GM12878 (cell line): Measurements from ENCODE around the gene ATXN3. TPM values are rescaled to one million over a fixed set of nuclear protein-coding genes. Genes with fewer than 3 reads are reported as not detected.
A peak's percentile ranks its signal among the peaks of the same experiment; 100 is the strongest.

Experiments used
- ATF7 ChIP-seq: fragments of 450-650 bp; IDR thresholded peaks from 2 replicates; pipeline ENCODE4 v1.6.1; 2016; ENCODE audit warnings: low read depth, mild to moderate bottlenecking
- CBFB ChIP-seq: IDR thresholded peaks from 2 replicates; pipeline ENCODE4 v1.6.1; 2016; ENCODE audit warnings: antibody characterized with exemption, low read depth
- CREM ChIP-seq: IDR thresholded peaks from 2 replicates; pipeline ENCODE4 v1.6.1; 2014; ENCODE audit warnings: antibody characterized with exemption, low read depth
- E4F1 ChIP-seq: fragments of 450-650 bp; IDR thresholded peaks from 2 replicates; pipeline ENCODE4 v1.6.1; 2018; ENCODE audit warnings: borderline replicate concordance, mild to moderate bottlenecking; ENCODE audit not compliant: partially characterized antibody
- GATAD2B ChIP-seq: fragments of 450-650 bp; conservative IDR thresholded peaks from 2 replicates; pipeline ENCODE4 v1.6.1; 2017; ENCODE audit warnings: low read depth, mild to moderate bottlenecking, moderate library complexity
- HDAC2 ChIP-seq: fragments of 200-600 bp; sonication (generic); IDR thresholded peaks from 2 replicates; pipeline ENCODE4 v1.6.1; 2017
- HDAC6 ChIP-seq: fragments of 200-600 bp; sonication (generic); IDR thresholded peaks from one replicate; pipeline ENCODE4 v1.8.0; 2017; ENCODE audit warnings: antibody characterized with exemption; ENCODE audit not compliant: unreplicated experiment
- IKZF2 ChIP-seq, 2 experiments: fragments of 450-650 bp; IDR thresholded peaks; 2 replicates each; pipeline ENCODE4 v1.6.1; 2017; ENCODE audit warnings: mild to moderate bottlenecking in 2 of 2, moderate library complexity in 2 of 2
- KLF5 ChIP-seq: fragments of 450-650 bp; IDR thresholded peaks from 2 replicates; pipeline ENCODE4 v1.6.1; 2014; ENCODE audit warnings: mild to moderate bottlenecking; ENCODE audit not compliant: partially characterized antibody
- RB1 ChIP-seq: fragments of 450-650 bp; formaldehyde crosslinking; IDR thresholded peaks from 2 replicates; pipeline ENCODE4 v1.6.1; 2017; ENCODE audit warnings: mild to moderate bottlenecking, borderline replicate concordance
- SIN3A ChIP-seq: IDR thresholded peaks from 2 replicates; pipeline ENCODE4 v1.6.1; 2012; ENCODE audit warnings: low read depth, low read length, improper control_type of control experiment
- SRF ChIP-seq, 2 experiments: IDR thresholded peaks; 2 replicates each; pipeline ENCODE4 v1.6.1; 2011; ENCODE audit warnings: low read depth in 2 of 2, low read length in 2 of 2, mild to moderate bottlenecking in 1 of 2, moderate library complexity in 1 of 2
- USF1 ChIP-seq: IDR thresholded peaks from 2 replicates; pipeline ENCODE4 v1.6.1; 2011; ENCODE audit warnings: borderline replicate concordance, low read depth, mild to moderate bottlenecking, moderate library complexity, mixed read lengths, low read length; ENCODE audit not compliant: insufficient read depth; ENCODE audit errors: extremely low read length
- WRNIP1 ChIP-seq: IDR thresholded peaks from 2 replicates; pipeline ENCODE4 v1.6.1; 2011; ENCODE audit warnings: low read depth, low read length, improper control_type of control experiment, borderline replicate concordance
- ZNF592 ChIP-seq: fragments of 450-650 bp; IDR thresholded peaks from 2 replicates; pipeline ENCODE4 v1.6.1; 2017; ENCODE audit warnings: mild to moderate bottlenecking, moderate library complexity
- polyA plus RNA-seq, 11 experiments: library from polyadenylated mRNA; depleted of rRNA in 4 of 11; unstranded in 6 of 11; stranded (reverse) in 5 of 11; fragments of >200 nt; fragmentation: Nextera tagmentation in 4 of 11; fragmentation: Illumina TruSeq in 1 of 11; extraction: Ambion mirVana in 4 of 11; extraction: Trizol in 1 of 11; gene quantifications; 1 replicate in 1 of 11; 2 replicates in 10 of 11; pipeline versions ENCODE4 v1.2.1 to v1.2.3, GENCODE V29; 2011 to 2016; ENCODE audit warnings: inconsistent platforms in 2 of 11, missing spikeins in 2 of 11, low read depth in 1 of 11
- total RNA-seq, 4 experiments: library from RNA; depleted of rRNA in 3 of 4; stranded (reverse); fragments of >200 nt in 3 of 4; fragmentation: Illumina TruSeq in 1 of 4; extraction: Trizol in 1 of 4; gene quantifications; 2 replicates each; pipeline versions ENCODE4 v1.2.1 to v1.2.3, GENCODE V29; 2013 to 2021
- TF ChIP-seq, protein P1 (sequence below): fragments of 450-650 bp; IDR thresholded peaks from 2 replicates; pipeline ENCODE4 v1.6.1; 2016; ENCODE audit warnings: mild to moderate bottlenecking
- TF ChIP-seq, protein P2 (sequence below): fragments of 450-650 bp; formaldehyde crosslinking; IDR thresholded peaks from 2 replicates; pipeline ENCODE4 v1.4.0; 2020; ENCODE audit warnings: mild to moderate bottlenecking, moderate library complexity

The ATXN3 gene
- total and polyA plus RNA-seq, 10 of the 15 experiments (the other 5 are each of a cell fraction or from before 2014, with no cell fraction given) = 15.1 to 27.3 (median 19.2) TPM

DNA sequence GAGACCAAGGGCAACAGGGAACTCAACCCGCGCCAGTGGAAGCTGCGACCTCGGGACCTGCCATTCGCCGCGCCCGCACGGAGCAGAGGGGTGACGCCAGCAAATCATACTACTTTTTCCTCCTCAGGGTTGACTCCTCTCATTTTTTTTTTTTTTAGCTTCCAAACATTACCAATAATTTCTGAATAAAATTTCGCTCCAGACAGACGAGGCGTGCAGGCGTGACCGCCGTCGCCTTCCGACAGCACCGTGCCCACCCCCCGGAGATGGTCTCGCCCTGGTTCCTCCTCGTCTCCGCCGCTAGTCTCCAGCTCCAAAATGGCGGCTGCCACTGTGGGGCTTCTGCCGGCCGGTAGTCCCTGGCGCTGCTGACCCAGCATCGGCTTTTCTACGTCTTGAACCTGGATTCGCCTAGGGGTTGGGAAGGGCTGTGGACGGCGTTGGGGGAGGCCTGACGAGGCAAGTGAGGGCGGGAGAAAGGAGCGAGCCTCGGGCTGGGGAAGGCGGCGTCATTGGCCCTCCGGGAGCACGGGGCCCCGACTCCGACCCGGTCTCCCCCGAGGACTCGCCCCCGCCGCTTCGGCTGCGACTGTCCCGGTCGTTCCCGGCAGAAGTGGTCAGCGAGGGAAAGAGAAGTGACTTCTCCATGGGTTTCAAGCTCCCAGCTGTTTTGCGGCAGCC lies 15.4 kb upstream of the ATXN3 start, which contains the start of the genes CPSF2 and NDUFB1 (continued):
- TF ChIP-seq RB1 (peak; percentile 69; the same call in 1 of the 2 replicates), HDAC6 (no peak), HDAC2 (no peak), E4F1 (peak; percentile 96), USF1 (no peak), IKZF2 (IDR thresholded peaks at IDR 0.05) (no peak; a peak in 1 of 4 replicates), SIN3A (peak; percentile 66), CBFB (peak; percentile 93), GATAD2B (no peak), ZNF592 (no peak), ATF7 (peak; percentile 100), CREM (peak; percentile 32), SRF (IDR thresholded peaks at IDR 0.05; ENCODE audit: low read depth in 2 of 2, low read length in 2 of 2) (no peak), KLF5 (peak; percentile 100), WRNIP1 (no peak; the same call in 1 of the 2 replicates)
- TF ChIP-seq, protein P1, sequence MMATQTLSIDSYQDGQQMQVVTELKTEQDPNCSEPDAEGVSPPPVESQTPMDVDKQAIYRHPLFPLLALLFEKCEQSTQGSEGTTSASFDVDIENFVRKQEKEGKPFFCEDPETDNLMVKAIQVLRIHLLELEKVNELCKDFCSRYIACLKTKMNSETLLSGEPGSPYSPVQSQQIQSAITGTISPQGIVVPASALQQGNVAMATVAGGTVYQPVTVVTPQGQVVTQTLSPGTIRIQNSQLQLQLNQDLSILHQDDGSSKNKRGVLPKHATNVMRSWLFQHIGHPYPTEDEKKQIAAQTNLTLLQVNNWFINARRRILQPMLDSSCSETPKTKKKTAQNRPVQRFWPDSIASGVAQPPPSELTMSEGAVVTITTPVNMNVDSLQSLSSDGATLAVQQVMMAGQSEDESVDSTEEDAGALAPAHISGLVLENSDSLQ = peak; percentile 35; the same call in 1 of the 2 replicates
- TF ChIP-seq, protein P2, sequence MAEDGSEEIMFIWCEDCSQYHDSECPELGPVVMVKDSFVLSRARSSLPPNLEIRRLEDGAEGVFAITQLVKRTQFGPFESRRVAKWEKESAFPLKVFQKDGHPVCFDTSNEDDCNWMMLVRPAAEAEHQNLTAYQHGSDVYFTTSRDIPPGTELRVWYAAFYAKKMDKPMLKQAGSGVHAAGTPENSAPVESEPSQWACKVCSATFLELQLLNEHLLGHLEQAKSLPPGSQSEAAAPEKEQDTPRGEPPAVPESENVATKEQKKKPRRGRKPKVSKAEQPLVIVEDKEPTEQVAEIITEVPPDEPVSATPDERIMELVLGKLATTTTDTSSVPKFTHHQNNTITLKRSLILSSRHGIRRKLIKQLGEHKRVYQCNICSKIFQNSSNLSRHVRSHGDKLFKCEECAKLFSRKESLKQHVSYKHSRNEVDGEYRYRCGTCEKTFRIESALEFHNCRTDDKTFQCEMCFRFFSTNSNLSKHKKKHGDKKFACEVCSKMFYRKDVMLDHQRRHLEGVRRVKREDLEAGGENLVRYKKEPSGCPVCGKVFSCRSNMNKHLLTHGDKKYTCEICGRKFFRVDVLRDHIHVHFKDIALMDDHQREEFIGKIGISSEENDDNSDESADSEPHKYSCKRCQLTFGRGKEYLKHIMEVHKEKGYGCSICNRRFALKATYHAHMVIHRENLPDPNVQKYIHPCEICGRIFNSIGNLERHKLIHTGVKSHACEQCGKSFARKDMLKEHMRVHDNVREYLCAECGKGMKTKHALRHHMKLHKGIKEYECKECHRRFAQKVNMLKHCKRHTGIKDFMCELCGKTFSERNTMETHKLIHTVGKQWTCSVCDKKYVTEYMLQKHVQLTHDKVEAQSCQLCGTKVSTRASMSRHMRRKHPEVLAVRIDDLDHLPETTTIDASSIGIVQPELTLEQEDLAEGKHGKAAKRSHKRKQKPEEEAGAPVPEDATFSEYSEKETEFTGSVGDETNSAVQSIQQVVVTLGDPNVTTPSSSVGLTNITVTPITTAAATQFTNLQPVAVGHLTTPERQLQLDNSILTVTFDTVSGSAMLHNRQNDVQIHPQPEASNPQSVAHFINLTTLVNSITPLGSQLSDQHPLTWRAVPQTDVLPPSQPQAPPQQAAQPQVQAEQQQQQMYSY (CRISPR knock-in tag) = no peak
